Measurements from ENCODE around the gene ARSG.

ARSG gene

DNA sequence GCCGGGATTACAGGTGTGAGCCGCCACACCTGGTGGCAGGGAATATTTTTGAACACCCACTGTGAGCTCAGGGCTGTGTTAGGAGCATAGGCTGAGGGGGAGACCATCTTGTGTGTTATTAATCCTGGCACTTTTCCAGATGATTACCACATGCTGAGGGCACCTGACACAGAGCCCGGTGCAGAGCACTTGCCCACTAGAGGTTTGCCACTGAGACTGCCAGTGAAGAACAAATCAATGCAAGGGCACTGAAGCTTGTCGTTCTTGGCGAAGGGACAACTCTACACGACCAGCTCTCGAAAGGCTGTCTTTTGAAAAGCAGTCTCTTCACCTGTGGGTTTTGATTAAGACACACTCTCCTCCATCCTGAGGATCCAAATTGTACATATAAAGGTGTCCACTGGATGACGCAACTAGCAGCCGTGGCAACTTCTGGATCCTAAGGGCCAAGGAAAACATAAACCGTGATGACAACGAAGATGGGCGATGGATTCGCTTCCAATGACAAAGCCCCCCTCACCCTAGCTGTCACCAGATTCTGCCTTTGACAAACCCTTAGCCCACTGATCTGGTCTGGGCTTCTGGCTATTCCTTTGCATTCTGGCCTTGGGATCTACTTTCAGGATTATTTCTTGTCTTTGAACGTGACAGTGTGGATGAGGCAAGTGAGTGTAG, 137.3 kb downstream of the ARSG start:
- no peak overlapping the region for H3K4me3 ChIP-seq (ENCODE audit: control insufficient read depth, low read depth, low read length)
- TF ChIP-seq, protein P1, sequence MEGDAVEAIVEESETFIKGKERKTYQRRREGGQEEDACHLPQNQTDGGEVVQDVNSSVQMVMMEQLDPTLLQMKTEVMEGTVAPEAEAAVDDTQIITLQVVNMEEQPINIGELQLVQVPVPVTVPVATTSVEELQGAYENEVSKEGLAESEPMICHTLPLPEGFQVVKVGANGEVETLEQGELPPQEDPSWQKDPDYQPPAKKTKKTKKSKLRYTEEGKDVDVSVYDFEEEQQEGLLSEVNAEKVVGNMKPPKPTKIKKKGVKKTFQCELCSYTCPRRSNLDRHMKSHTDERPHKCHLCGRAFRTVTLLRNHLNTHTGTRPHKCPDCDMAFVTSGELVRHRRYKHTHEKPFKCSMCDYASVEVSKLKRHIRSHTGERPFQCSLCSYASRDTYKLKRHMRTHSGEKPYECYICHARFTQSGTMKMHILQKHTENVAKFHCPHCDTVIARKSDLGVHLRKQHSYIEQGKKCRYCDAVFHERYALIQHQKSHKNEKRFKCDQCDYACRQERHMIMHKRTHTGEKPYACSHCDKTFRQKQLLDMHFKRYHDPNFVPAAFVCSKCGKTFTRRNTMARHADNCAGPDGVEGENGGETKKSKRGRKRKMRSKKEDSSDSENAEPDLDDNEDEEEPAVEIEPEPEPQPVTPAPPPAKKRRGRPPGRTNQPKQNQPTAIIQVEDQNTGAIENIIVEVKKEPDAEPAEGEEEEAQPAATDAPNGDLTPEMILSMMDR (IDR thresholded peaks at IDR 0.05; ENCODE audit: control insufficient read depth, insufficient read depth, low read depth, low read length, missing control alignments): no peak
- no peak for DNase-seq (ENCODE audit: low read depth)

DNA sequence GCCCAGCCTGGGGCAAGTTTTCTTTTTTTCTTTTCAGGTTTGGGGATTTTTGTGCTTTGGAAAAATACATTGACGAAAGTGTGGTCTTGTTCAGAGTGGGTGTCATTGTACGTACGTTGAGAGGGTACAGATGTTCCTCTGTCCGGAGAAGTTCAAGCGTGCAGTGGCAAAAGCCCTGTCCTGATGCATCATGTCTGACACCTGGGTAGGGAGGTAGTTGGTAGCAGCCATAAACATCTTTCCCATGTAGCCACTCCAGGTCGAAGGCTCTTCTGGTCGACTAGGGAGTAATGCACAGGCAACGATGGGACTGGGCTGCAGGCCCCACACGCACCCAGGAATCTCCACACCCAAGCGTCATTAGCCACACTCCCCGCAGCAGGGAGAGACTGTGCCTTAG, 138.6 kb downstream of the ARSG start:
- no peak overlapping the region for H3K4me3 ChIP-seq (ENCODE audit: control insufficient read depth, low read depth, low read length)
- TF ChIP-seq, protein P1 (IDR thresholded peaks at IDR 0.05; ENCODE audit: control insufficient read depth, insufficient read depth, low read depth, low read length, missing control alignments): no peak
- DNase-seq (ENCODE audit: low read depth): no peak

DNA sequence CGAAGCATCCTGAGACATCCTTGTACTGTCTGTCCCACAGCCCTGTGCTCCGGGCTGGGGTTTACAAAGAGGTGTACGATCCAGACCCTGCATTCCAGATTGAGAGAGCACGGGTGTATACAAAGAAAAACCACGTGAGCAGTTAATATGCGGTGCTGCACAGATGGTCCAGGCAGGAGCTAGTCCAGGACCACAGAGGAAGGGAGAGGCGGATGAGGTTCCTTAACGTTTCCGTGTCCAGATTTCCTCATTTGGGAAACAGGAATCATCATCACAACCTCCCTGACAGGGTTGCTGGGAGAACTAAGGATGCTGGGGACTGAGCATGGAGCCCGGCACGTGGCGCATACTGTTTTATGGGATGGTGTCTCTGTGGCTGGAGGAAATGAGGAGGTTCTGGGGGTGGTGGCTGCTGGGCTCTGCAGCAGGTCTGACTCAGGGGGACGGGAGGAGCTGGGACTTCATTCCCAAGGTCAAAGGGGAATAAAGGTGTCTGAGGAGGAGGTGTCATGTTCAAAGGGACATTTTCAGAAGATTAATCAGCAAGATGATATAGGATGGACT, 139.8 kb downstream of the ARSG start:
- DNase-seq (ENCODE audit: low read depth): no peak
- TF ChIP-seq, protein P1 (IDR thresholded peaks at IDR 0.05; ENCODE audit: control insufficient read depth, insufficient read depth, low read depth, low read length, missing control alignments): no peak
- H3K4me3 ChIP-seq (ENCODE audit: control insufficient read depth, low read depth, low read length): no peak overlapping the region

DNA sequence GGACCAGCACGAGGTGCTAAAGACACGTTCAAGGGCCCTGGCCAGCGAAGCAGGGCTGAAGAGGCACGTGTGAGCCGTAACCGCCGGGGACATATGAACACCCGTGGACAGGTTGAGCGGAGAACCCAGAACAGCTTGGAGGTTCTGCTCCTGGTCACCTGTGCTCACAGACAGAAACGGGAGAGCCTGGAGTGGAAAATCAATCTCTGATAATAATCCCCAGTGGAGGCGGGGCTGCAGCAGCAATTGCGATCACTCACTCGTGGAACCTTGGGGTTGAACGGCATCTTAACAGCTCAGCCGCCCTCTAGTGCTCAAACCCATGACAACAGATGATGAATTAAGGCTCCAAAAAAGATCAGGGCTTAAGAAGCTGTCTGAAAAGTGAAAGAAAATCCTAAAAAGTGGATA, 140.4 kb downstream of the ARSG start:
- TF ChIP-seq, protein P1 (IDR thresholded peaks at IDR 0.05; ENCODE audit: control insufficient read depth, insufficient read depth, low read depth, low read length, missing control alignments): peak; percentile 33
- no peak for DNase-seq (ENCODE audit: low read depth)
- no peak overlapping the region for H3K4me3 ChIP-seq (ENCODE audit: control insufficient read depth, low read depth, low read length)

DNA sequence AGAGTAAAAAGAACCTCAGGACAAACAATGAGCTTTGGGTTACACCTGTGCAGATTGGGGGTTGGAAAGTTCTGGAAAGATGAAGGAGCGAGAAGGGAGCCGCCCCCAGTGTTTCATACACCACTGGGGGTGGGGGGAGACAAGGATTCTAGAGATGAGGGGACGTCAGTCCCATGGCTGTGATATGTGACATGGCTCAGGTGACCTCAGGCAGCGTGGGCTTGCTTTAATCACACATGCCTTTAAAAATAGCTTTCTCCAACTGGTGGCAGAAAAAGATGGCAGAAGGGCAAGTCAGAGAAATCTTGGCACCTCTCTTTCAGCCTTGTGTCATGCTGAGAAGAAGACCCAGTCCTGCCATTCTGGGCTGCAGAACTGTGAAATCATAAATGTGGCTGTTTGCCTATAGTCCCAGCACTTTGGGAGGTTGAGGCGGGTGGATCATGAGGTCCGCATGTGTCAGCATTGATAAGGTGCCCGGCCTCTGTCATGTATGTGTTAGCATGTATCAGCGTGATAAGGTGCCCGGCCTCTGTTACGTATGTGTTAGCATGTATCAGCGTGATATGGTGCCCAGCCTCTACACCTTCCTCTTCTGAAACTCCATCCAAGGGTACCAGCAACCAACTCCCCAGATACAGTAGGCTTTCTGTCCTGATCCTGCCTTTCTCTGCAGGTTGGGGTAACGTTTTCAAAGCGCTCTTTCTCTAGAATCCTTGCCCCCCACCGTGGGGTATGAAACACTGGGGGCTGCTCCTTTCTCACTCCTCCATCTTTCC, 141.0 kb downstream of the ARSG start:
- DNase-seq (ENCODE audit: low read depth): no peak
- no peak overlapping the region for H3K4me3 ChIP-seq (ENCODE audit: control insufficient read depth, low read depth, low read length)
- TF ChIP-seq, protein P1 (IDR thresholded peaks at IDR 0.05; ENCODE audit: control insufficient read depth, insufficient read depth, low read depth, low read length, missing control alignments): no peak

DNA sequence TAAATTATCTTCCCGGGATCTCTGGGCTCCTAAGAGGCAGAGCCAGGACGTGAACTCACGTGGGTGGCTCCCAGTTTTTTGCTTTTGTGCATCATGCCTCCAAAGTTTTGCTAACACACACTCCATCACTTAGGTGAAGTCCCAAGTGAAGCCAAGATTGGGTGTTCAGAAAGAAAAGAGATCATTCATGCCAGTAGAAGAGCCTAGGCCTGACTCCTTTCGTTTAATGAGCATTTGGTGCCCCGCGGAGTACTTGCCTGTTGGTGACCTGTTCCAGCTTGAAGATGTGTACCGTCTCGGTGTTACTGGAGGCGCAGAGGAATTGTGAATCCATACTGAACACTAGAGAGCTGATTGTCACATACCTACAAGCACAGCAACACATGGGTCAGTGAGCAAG, 141.9 kb downstream of the ARSG start:
- TF ChIP-seq, protein P1 (IDR thresholded peaks at IDR 0.05; ENCODE audit: control insufficient read depth, insufficient read depth, low read depth, low read length, missing control alignments): no peak
- H3K4me3 ChIP-seq (ENCODE audit: control insufficient read depth, low read depth, low read length): no peak overlapping the region
- DNase-seq (ENCODE audit: low read depth): no peak

Measured in AG09309 (cell line).